SU-DHL-6 (cell line): Measurements from ENCODE around the gene SLC39A7.

Experiments used
- H2AFZ ChIP-seq: fragments of 200-600 bp; sonication (generic); 2 replicates; pipeline ENCODE4 v1.6.1; 2014; ENCODE audit warnings: low read depth, mild to moderate bottlenecking, moderate library complexity, mixed read lengths, antibody characterized with exemption, low read length; ENCODE audit not compliant: severe bottlenecking
- H3F3A ChIP-seq: fragments of 200-600 bp; shearing (Covaris generic); 2 replicates; pipeline ENCODE4 v1.6.0; 2016; ENCODE audit warnings: antibody characterized with exemption, mild to moderate bottlenecking; ENCODE audit not compliant: insufficient read depth
- H3K27ac ChIP-seq: fragments of 200-600 bp; sonication (generic); 2 replicates; pipeline ENCODE4 v1.5.1; 2016; ENCODE audit warnings: low read depth, mild to moderate bottlenecking, low read length, moderate library complexity, mixed read lengths
- H3K27me3 ChIP-seq: fragments of 200-600 bp; sonication (generic), shearing (Covaris generic); 2 replicates; pipeline ENCODE4 v1.6.0; 2014; ENCODE audit warnings: mild to moderate bottlenecking, low read length
- H3K36me3 ChIP-seq: fragments of 200-600 bp; sonication (generic); 2 replicates; pipeline ENCODE4 v1.6.1; 2014; ENCODE audit warnings: mild to moderate bottlenecking, low read length, mixed read lengths
- H3K4me2 ChIP-seq: fragments of 300-600, 200-600 bp; shearing (Covaris generic), sonication (generic); 2 replicates; pipeline ENCODE4 v1.6.0; 2014; ENCODE audit warnings: low read length, low read depth, mild to moderate bottlenecking; ENCODE audit not compliant: poor library complexity, severe bottlenecking
- H3K4me3 ChIP-seq: fragments of 200-600 bp; sonication (generic); 2 replicates; pipeline ENCODE4 v1.5.1; 2014; ENCODE audit warnings: antibody characterized with exemption, low read length, mild to moderate bottlenecking, mixed read lengths; ENCODE audit not compliant: insufficient read depth, poor library complexity, severe bottlenecking
- H3K79me2 ChIP-seq: fragments of 200-600 bp; sonication (generic); 2 replicates; pipeline ENCODE4 v1.6.1; 2014; ENCODE audit warnings: mild to moderate bottlenecking, low read length, moderate library complexity; ENCODE audit not compliant: insufficient read depth
- H3K9ac ChIP-seq: fragments of 200-600 bp; sonication (generic); 2 replicates; pipeline ENCODE4 v1.7.0; 2014; ENCODE audit warnings: mild to moderate bottlenecking, low read length
- H3K9me2 ChIP-seq: fragments of 200-600 bp; sonication (generic); replicated peaks from 2 replicates; pipeline ENCODE4 v1.6.1; 2014; ENCODE audit warnings: low read length; ENCODE audit not compliant: insufficient read depth
- H3K9me3 ChIP-seq: fragments of 200-600 bp; sonication (generic); 2 replicates; pipeline ENCODE4 v1.6.1; 2014; ENCODE audit warnings: low read length, mixed read lengths; ENCODE audit not compliant: insufficient read depth
- H4K20me1 ChIP-seq: fragments of 200-600 bp; sonication (generic); 2 replicates; pipeline ENCODE4 v1.6.1; 2014; ENCODE audit warnings: low read depth, mild to moderate bottlenecking, antibody characterized with exemption, low read length, moderate library complexity, mixed read lengths
- CTCF ChIP-seq: fragments of 200-600 bp; sonication (generic); IDR thresholded peaks from one replicate; pipeline ENCODE4 v1.5.1; 2017; ENCODE audit warnings: antibody characterized with exemption, mild to moderate bottlenecking, low read length, moderate library complexity; ENCODE audit not compliant: insufficient read depth, poor library complexity, severe bottlenecking
- EZH2phosphoT487 ChIP-seq: fragments of 200-600 bp; sonication (generic), shearing (Covaris generic); conservative IDR thresholded peaks from 2 replicates; pipeline ENCODE4 v1.6.1; 2018; ENCODE audit warnings: mild to moderate bottlenecking, antibody characterized with exemption, low read length, moderate library complexity, mixed read lengths

The SLC39A7 gene

DNA sequence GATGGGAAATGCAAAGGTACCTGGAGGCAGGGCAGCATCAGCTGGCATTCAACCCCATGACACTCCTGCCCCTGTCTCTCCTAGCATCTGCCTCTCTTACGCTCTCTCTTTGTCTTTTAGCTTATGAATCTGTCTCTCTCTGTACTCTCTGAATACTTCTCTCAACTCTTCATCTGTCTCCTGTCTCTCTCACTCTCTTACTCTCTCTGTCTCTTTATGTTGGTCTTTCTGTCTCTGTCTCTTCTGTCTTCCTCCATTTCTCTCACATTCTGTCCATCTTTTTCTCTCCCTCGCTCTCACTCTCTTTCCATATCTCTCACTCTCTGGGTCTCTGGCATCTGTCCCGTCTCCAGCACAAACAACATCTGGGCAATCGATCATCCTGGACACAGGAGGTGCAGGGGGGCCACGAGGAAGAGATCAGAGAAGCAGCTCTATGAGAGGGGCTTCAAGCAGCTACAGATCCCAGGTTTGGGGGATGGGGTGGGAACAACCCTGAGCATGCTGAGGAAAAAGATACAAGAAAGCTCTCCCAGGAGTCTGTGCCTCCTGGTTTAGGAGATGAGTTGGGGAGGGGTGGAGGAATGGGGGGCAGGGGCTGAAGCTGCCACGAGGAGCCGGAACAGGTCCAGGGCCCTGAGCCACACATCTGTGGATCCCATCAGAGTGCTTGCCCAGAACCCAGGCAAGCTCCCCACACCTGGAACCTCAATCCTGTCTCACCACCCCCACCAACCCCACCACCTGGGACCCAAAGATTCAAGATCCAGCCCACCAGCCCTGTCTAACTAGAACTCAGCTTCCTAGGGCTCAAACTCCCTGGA lies 10.8 kb upstream of the SLC39A7 start:
- Histone ChIP-seq H3K79me2 (no peaks in the 10 kb centered on the region), H3K9me3 (no peaks in the 10 kb centered on the region), H3K27ac (no peak overlapping the region), H2AFZ (no peak overlapping the region), H3K36me3 (no peaks in the 10 kb centered on the region), H3K27me3 (no peaks in the 10 kb centered on the region), H3K9me2 (no peaks in the 10 kb centered on the region), H3F3A (no peaks in the 10 kb centered on the region), H3K9ac (no peak overlapping the region), H3K4me3 (no peak overlapping the region), H4K20me1 (no peaks in the 10 kb centered on the region), H3K4me2 (no peak overlapping the region)
- TF ChIP-seq CTCF (no peak), EZH2phosphoT487 (no peak)

DNA sequence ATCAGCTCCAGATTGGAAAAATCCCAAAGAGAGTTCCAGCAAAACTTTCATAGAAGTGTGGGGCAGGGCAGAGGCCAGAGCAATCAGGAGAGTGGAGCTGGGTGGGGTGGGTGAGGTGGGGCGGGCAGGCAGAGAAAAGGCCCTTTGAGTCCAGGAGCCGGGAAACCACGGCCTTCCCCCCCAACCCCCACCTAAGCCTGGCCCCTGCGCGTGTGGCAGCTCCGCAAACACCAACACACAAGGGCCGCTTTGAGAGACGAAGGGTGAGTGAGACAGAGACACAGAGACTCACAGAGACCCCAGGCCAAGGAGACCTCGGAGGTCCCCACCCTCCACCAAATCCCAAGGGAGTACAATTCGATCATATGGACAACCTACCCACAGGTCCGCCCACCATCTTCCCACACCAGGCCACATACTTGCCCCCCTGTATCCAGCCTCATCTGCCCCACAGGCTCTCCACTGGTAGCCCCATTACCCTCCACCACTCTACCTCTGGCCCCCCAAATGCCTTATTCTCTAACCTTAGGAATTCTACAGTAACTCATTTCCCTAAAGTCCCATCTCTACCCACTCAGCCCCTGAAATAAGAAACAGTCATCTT lies 10.1 kb upstream of the SLC39A7 start:
- Histone ChIP-seq H4K20me1 (no peaks in the 10 kb centered on the region), H3K27ac (no peak overlapping the region), H3K79me2 (no peaks in the 10 kb centered on the region), H3K4me3 (no peak overlapping the region), H3F3A (no peaks in the 10 kb centered on the region), H3K27me3 (no peaks in the 10 kb centered on the region), H3K9me3 (no peaks in the 10 kb centered on the region), H3K36me3 (no peaks in the 10 kb centered on the region), H3K9me2 (no peaks in the 10 kb centered on the region), H3K9ac (no peak overlapping the region), H3K4me2 (no peak overlapping the region), H2AFZ (no peak overlapping the region)
- TF ChIP-seq CTCF (no peak), EZH2phosphoT487 (no peak)

GRCh38 chr6:33191383-33192104 lies 9.1 kb upstream of the SLC39A7 start:
- H2AFZ ChIP-seq: no peak overlapping the region
- peaks cover 2% of the 10 kb centered on the region; the same call in 1 of the 2 replicates for H3K36me3 ChIP-seq
- H4K20me1 ChIP-seq: no peaks in the 10 kb centered on the region
- H3K9ac ChIP-seq: no peak overlapping the region
- no peaks in the 10 kb centered on the region for H3K27me3 ChIP-seq
- no peak overlapping the region for H3K27ac ChIP-seq
- H3K9me2 ChIP-seq: no peaks in the 10 kb centered on the region
- no peaks in the 10 kb centered on the region for H3F3A ChIP-seq
- TF ChIP-seq CTCF: no peak
- no peak for TF ChIP-seq EZH2phosphoT487
- no peaks in the 10 kb centered on the region for H3K9me3 ChIP-seq
- no peak overlapping the region for H3K4me2 ChIP-seq
- no peaks in the 10 kb centered on the region for H3K79me2 ChIP-seq
- no peak overlapping the region for H3K4me3 ChIP-seq
